NCI-H446 (cell line): Measurements from ENCODE around the gene TPRN.

Experiments
- DNase-seq, 2 experiments: peaks; one replicate each; lab custom pipeline; 2025; lab: John Stamatoyannopoulos, UW

TPRN gene

DNA sequence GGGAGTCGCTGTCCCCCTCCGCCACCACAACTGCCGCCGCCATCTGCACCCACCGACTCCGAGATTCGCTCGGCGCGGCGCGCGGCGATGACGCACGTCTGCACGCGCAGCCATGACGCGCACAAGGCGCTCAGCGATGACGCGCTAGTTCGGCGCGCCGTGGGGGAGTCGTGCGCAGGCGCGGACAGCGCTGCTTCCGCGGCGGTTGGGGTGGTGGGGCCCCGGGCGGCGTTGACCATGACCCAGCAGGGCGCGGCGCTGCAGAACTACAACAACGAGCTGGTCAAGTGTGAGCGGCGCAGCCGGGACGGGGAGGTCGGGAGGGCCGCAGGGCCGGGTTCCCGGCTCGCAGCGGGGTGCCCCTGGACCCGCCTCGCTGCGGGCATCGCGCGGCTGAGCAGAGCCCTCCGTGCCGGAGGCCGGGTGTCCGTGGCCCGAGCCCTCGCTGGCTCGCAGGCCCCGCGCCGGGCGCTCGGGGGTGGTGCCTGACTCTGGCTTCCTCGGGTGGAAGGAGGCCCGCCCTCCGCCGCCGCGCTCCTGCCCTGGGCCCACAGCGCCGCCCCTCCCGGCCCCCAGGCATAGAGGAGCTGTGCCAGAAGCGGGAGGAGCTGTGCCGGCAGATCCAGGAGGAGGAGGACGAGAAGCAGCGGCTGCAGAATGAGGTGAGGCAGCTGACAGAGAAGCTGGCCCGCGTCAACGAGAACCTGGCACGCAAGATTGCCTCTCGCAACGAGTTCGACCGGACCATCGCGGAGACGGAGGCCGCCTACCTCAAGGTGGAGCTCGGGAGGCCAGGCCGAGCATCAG is 11.8 kb downstream of the TPRN start, which contains the start of the genes ANAPC2 and SSNA1:
ANAPC2 (minus strand) TSS at position 71 of the 807 bp plus-strand sequence; CDS start at position 43, 28 bp downstream.
SSNA1 (plus strand) TSS at position 187 of the 807 bp plus-strand sequence; CDS start at position 238, 51 bp downstream.
- peak; percentile 56 to 90 for DNase-seq

DNA sequence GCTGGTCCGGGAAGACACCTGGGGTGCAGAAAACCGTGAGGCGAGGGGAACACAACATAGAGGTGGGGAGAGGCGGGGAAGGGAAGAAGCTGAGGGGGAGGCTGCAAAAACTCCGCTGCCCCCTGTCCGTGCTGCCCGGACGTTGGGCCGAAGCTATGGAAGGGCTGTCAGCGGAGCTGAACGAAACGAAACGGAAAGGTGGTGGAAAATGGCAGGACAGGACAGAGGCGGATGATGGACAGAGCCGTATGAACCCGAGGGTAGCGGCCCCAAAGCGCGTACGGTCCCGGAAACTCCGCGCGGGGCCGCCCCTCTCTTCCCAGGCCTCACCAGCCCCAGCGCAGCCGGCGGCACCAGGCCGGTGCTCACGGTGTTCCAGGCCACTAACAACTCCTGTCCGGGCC is 12.5 kb downstream of the TPRN start:
- DNase-seq: no peak

DNA sequence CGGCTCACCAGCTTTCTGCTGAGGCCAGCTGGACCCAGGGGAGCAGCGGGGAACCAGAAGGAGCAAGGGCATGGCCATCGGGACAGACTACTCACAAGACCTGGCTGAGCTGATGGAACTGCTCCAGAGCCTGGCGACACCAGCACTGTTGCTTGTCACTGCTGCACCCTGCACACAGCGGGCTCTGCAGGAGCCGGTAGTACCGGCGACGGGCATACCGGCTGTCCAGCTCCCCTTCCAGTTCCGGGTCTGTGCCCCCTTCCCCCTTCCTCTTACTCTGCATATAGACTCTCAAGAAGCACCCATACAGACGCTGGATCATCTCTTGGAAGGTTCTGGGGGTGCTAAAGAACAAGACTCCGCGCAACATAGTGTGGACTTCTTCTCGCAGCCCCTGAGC is 13.2 kb downstream of the TPRN start:
- DNase-seq: no peak

DNA sequence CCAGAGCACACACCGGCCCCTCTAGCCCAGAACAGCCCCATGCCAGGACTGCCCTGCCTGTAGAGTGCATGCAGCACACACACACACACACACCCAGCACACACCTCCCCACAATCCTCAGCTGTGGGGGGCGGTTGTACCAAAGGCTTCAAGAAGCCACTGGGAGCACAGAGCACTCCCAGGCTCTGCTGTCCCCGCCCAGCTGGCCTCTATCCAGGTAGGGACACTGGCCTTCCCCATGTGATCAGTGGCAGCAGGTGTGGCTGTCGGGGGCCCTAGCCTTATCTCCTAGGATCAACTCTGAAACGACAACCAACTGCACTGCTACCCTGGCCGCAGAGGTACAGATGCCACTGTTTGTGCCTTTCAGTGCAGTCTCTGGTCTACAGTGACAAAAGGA is 14.2 kb downstream of the TPRN start:
- no peak for DNase-seq

DNA sequence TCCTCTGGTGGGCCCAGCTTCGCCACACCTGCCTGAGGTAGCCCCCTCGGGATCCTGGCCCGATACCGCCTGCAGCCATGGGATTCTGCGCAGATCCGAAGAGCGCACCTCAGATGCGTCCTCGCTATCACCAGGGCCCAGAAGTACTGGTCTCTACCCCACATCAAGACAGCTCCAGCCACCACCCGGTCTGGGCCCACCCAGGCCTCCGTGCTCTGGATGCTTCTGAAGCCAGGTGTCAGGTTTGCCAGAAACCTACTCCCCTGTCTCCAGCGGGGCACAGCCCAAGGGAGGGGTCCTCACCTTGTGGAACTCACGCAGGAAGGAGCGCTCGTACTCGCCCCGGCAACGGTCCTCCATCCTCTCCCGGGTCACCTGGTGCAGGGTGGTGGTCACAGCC is 14.6 kb downstream of the TPRN start:
- no peak for DNase-seq

GRCh38 chr9:137184881-137185660 is 15.5 kb downstream of the TPRN start:
- no peak for DNase-seq

- DNase-seq: no peak
Measured at GRCh38 chr9:137183980-137184595, 16.5 kb downstream of the TPRN start.

- no peak for DNase-seq
Measured at GRCh38 chr9:137182836-137183235, 17.7 kb downstream of the TPRN start.

DNA sequence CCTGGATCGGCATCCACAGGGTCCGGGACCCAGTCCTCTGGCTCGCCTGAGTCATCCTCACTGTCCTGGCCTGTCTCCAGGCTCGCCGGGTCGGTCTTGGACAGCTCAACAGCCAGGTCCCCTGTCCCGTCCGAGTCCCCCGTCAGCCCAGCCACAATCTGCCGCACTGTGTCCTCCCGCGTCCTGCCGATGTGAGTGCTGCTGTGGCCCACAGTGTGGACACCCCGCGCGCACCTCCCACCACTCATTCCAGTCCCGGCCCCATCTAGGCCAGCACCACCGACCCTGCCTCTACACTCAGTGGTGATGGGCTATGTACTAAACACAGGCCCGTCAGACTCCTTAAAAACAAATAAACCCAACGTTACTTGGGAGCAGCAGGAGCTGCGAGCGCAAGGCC is 18.9 kb downstream of the TPRN start:
- DNase-seq: no peak

DNA sequence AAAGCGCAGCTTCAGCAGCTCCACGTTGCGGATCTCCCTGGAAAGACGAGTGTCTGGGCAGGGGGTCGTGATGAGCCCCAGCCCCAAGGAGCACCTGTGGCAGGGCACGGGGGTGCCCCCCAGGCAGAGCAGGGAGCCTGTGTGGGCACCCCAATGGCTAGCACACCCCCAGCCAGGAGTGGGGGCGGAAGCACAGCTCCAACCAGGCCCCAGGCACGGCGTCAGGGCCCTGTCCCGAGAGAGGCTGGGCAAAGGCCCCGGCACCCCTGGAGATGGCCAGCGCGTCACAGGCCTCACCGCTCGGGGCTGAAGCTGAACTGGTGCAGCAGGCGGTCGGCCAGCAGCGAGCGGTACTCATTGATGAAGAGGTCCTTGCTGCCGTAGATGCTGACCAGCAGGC is 20.1 kb downstream of the TPRN start:
- no peak for DNase-seq

GRCh38 chr9:137179761-137180160 is 20.8 kb downstream of the TPRN start:
- DNase-seq: no peak

DNA sequence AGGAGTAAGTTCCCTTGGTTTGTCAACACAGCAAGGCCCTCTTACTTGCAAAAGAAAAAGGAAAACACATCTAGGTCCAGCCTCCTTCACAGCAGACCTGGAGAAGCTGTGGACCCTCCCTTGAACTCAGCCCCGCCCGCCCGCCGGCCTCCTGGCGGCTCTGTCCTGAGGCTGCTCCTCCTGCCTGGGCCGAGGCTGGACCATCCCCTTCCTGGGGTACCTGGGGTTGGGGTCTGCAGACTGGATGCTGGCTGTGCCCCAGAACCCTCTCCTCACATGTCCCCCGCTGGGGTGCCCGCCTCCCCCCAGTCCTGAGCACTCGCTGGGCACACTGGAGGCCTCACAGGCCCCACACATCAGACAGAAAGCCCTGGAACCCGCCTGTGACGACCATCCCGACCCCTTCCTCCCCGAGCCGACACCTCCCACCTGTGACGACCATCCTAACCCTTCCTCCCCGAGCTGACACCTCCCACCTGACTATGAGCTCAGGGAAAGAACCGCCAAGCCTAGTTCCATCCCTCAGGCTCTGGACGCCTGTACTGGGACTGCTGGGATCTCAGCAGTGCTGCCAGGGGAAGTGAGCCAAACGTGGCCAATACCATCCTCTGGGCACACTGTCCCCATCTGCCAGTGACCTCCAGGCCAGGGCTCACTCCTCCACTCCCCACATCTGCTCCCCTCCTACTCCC is 21.5 kb downstream of the TPRN start:
- no peak for DNase-seq

GRCh38 chr9:137178201-137178938 is 22.2 kb downstream of the TPRN start:
- DNase-seq: no peak

- no peak for DNase-seq
Measured at GRCh38 chr9:137176302-137177182, 24.0 kb downstream of the TPRN start.

DNA sequence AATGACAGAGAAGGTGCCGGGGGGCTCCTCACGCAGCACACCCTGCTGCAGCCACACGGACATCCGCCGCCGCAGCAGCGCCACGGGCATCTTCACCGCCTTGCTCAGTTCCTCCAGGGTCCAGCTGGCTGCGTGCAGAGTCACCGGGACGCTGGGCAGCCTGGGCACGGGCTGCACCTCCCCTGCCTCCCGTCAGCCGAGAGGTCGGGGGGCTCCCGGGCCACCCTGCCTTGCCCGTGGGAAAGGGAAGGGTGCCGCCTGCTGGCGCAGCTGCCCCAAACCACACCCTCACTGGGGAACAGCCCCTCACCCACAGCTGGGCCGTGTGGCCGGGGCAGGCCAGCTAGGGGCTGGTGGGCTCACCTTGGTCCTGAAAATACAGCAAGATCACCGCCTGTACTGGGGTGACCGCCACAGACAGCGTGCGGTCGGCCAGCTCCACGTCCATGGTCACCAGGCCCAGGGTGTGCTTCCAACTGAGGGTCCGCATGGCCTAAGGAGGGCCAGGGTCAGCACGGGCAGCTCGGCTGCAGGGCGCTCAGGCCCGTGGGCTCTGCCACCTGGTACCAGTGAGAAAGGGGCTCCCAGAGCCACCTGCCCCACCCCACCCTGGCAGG is 25.1 kb downstream of the TPRN start:
- DNase-seq: no peak

- DNase-seq: no peak
Measured at GRCh38 chr9:137174722-137175293, 25.7 kb downstream of the TPRN start.

DNA sequence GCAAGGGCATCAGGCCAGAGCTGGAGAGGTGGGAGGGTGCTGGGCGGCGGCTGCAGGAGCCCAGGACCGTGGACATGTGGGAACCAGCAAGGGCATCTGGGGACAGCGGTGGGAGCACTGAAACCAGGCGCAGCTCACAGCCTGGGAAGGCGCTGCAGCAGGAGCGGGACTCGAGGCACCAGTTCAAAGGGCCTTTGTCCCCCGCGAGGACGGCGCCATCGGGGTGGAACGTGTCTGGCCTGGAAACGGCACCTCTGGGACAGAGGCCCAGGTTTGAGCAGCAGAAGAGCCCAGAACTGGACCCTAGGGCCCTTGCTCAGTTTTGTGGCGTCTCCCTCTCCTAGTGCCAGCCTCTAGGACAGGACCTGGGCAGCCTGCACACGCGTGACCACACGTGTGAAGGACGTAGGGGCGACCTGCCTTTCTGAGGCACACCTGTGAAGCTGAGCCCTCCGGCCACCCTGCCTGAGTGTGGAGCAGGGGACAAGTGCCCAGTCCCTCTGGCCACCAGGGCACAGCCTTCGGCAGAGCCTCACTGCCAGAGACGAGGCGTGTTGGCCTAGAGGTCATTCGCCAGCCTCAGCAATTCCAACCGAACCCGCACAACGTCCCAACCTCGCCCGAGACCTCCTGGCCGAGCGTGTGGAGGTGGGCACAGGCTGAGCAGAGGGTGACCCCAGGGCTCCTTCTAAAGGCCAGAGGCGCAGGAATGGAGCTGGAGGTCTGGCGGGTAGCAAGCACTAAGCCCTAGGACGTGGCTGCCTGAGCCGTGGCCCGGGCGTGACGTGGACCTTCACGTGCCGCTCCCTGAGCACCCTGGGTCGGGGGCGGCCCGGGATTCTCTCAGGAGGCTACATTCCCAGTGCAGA is 26.5 kb downstream of the TPRN start:
- no peak for DNase-seq
